ENCODE data around the gene BHMT.

The BHMT gene

GRCh38 chr5:79181419-79182022 lies 69.9 kb downstream of the BHMT start:
- DNase-seq: no peak
